K562 (cell line): Measurements from ENCODE around the gene SPI1. TPM values are rescaled to one million over a fixed set of nuclear protein-coding genes. Genes with fewer than 3 reads are reported as not detected.

Experiments used
- ATAC-seq: fragments of 200-7000 bp; cut with Tn5 transposase; 3 replicates; pipeline ENCODE4 v1.9.1; 2020; ENCODE audit warnings: moderate library complexity
- BruUV-seq: library from RNA; stranded (reverse); fragments of 400-500 nt; replicated peaks from 2 replicates; lab custom pipeline; 2021; lab: Mats Ljungman, UMichigan
- CTCF ChIA-PET: fragments of 300-600 bp; formaldehyde crosslinking; extraction: SDS; loops from one replicate; lab custom pipeline; 2021; ENCODE audit warnings: low intra/inter-chr PET ratio; lab: Yijun Ruan, JAX
- POLR2A ChIA-PET: fragments of 300-600, 350-650 bp; sonication (Branson Sonifier 250); formaldehyde crosslinking; extraction: SDS; loops from one replicate; lab custom pipeline; 2021; ENCODE audit warnings: antibody characterized with exemption, inconsistent platforms; lab: Yijun Ruan, JAX
- DNase-seq, 4 experiments: peaks; one replicate each; pipeline versions ENCODE4 v3.0.0 to v3.0.0-alpha.2; 2011 to 2018; ENCODE audit warnings: low spot score in 3 of 4, mixed read lengths in 3 of 4; ENCODE audit errors: extremely low read depth in 1 of 4
- FAIRE-seq: peaks from 2 replicates; lab custom pipeline; 2011; peaks lifted over from hg19 to GRCh38; lab: Jason Lieb, UNC
- H2AFZ ChIP-seq: 2 replicates; pipeline ENCODE4 v1.6.0; 2011; ENCODE audit warnings: low read depth, low read length, control low read depth, inconsistent platforms
- H3K27ac ChIP-seq: fragments of 200-600 bp; 3 replicates; pipeline ENCODE4 v1.8.0; 2011; ENCODE audit warnings: low read depth, mild to moderate bottlenecking, control low read depth, inconsistent platforms, low read length, moderate library complexity, mixed read lengths; ENCODE audit errors: extremely low read depth
- H3K27me3 ChIP-seq, 2 experiments: fragments of 300-600 bp in 1 of 2; 2 replicates in 1 of 2; 3 replicates in 1 of 2; pipeline versions ENCODE4 v1.6.0 to v1.8.0; 2011; ENCODE audit warnings: inconsistent platforms in 2 of 2, low read length in 2 of 2, mild to moderate bottlenecking in 1 of 2, mixed read lengths in 1 of 2, moderate library complexity in 1 of 2; ENCODE audit not compliant: control insufficient read depth in 2 of 2, insufficient read depth in 2 of 2
- H3K36me3 ChIP-seq: fragments of 300-600 bp; 3 replicates; pipeline ENCODE4 v1.8.0; 2011; ENCODE audit warnings: mild to moderate bottlenecking, low read length, inconsistent platforms; ENCODE audit not compliant: control insufficient read depth, insufficient read depth
- H3K4me1 ChIP-seq, 2 experiments: fragments of 200-600 bp in 1 of 2; replicated peaks in 1 of 2; 2 replicates in 1 of 2; 3 replicates in 1 of 2; pipeline versions ENCODE4 v1.5.1 to v1.8.0; 2011; ENCODE audit warnings: inconsistent platforms in 2 of 2, low read length in 2 of 2, mild to moderate bottlenecking in 1 of 2, mixed read lengths in 1 of 2, moderate library complexity in 1 of 2; ENCODE audit not compliant: control insufficient read depth in 2 of 2, insufficient read depth in 2 of 2
- H3K4me2 ChIP-seq: 2 replicates; pipeline ENCODE4 v1.6.1; 2011; ENCODE audit warnings: low read length, control low read depth, inconsistent platforms, mixed read lengths; ENCODE audit not compliant: insufficient read depth
- H3K4me3 ChIP-seq: fragments of 200-600 bp; sonication (generic), shearing (Covaris generic); 2 replicates; pipeline ENCODE4 v1.5.1; 2016; ENCODE audit warnings: control low read depth, inconsistent platforms
- H3K79me2 ChIP-seq: fragments of 200-600 bp; 3 replicates; pipeline ENCODE4 v1.8.0; 2011; ENCODE audit warnings: low read length, inconsistent platforms; ENCODE audit not compliant: control insufficient read depth, insufficient read depth
- H3K9ac ChIP-seq, 2 experiments: 2 replicates each; pipeline versions ENCODE4 v1.6.0 to v1.6.1; 2011; ENCODE audit warnings: low read depth in 2 of 2, low read length in 2 of 2, control low read depth in 1 of 2, inconsistent platforms in 1 of 2, mild to moderate bottlenecking in 1 of 2, mixed read lengths in 1 of 2; ENCODE audit not compliant: insufficient read depth in 1 of 2
- H3K9me1 ChIP-seq: one replicate; pipeline ENCODE4 v1.6.0; 2011; ENCODE audit warnings: inconsistent platforms, mild to moderate bottlenecking, low read length, moderate library complexity; ENCODE audit not compliant: control insufficient read depth, insufficient read depth
- H3K9me3 ChIP-seq: replicated peaks from 2 replicates; pipeline ENCODE4 v1.5.1; 2011; ENCODE audit warnings: low read depth, low read length, inconsistent platforms; ENCODE audit not compliant: control insufficient read depth, insufficient read depth
- H4K20me1 ChIP-seq: replicated peaks from 2 replicates; pipeline ENCODE4 v1.6.1; 2011; ENCODE audit warnings: low read length, inconsistent platforms, mixed read lengths; ENCODE audit not compliant: control insufficient read depth, insufficient read depth
- DIDO1 ChIP-seq: fragments of 450-650 bp; IDR thresholded peaks from 2 replicates; pipeline ENCODE4 v1.6.1; 2016; ENCODE audit warnings: low read depth, missing biosample characterization, missing genetic modification characterization
- POLR2G ChIP-seq: fragments of 200-400 bp; formaldehyde crosslinking; IDR thresholded peaks from 2 replicates; pipeline ENCODE4 v1.6.1; 2017; ENCODE audit warnings: low read depth, mild to moderate bottlenecking, antibody characterized with exemption, low read length, moderate library complexity
- RBFOX2 ChIP-seq: fragments of 200-400 bp; formaldehyde crosslinking; IDR thresholded peaks from 2 replicates; pipeline ENCODE4 v1.6.1; 2017; ENCODE audit warnings: low read depth, mild to moderate bottlenecking, low read length, moderate library complexity
- THRA ChIP-seq: fragments of 450-650 bp; IDR thresholded peaks from 2 replicates; pipeline ENCODE4 v1.6.1; 2017; ENCODE audit warnings: mild to moderate bottlenecking, moderate library complexity
- WGBS: fragments of 100-300 bp; shearing (Covaris generic); methylation state at CpG from one replicate; pipeline ENCODE4 v1.1.6; 2016; ENCODE audit warnings: low coverage, mixed read lengths; ENCODE audit not compliant: insufficient coverage; ENCODE audit errors: missing lambda C conversion rate; 5-methylcytosine and 5-hydroxymethylcytosine counted together
- in situ Hi-C: fragments of 300-500 bp; cut with MboI; formaldehyde crosslinking; loops from 4 replicates; pipeline ENCODE4 v1.15.0; 2018; ENCODE audit warnings: inconsistent platforms, mixed read lengths
- intact Hi-C: fragments of 100-400 bp; cut with micrococcal nuclease; formaldehyde crosslinking; loops from 2 replicates; pipeline ENCODE4 v1.14.2; 2022
- polyA plus RNA-seq, 8 experiments: library from polyadenylated mRNA; depleted of rRNA in 4 of 8; stranded (reverse) in 5 of 8; unstranded in 3 of 8; fragments of >200 nt; fragmentation: Nextera tagmentation in 2 of 8; fragmentation: Illumina TruSeq in 1 of 8; extraction: Ambion mirVana in 2 of 8; extraction: Trizol in 1 of 8; gene quantifications; 2 replicates each; pipeline versions ENCODE4 v1.2.1 to v1.2.3, GENCODE V29; 2011 to 2014; ENCODE audit warnings: inconsistent platforms in 1 of 8, missing spikeins in 1 of 8
- total RNA-seq, 7 experiments: library from RNA; depleted of rRNA in 6 of 7; stranded (reverse); fragments of >200 nt in 6 of 7; fragmentation: Illumina TruSeq in 2 of 7; extraction: Trizol in 2 of 7; gene quantifications; 2 replicates each; pipeline versions ENCODE4 v1.2.1 to v1.2.3, GENCODE V29; 2011 to 2021; ENCODE audit warnings: low replicate concordance in 1 of 7

SPI1 gene
- total and polyA plus RNA-seq, 9 of the 15 experiments (the other 6 are each of a cell fraction or from before 2014, with no cell fraction given) = 0.10 to 33.7 (median 10.3) TPM

- no peak overlapping the region for H3K4me2 ChIP-seq
- H3K9me1 ChIP-seq = peaks cover 10% of the 10 kb centered on the region
- no peak for FAIRE-seq
- no peak overlapping the region for H2AFZ ChIP-seq
- ChIA-PET CTCF (no interaction called here), POLR2A (interaction anchor here (0.6 to 2.9 kb wide), 3 partner anchors 9 to 37 kb away, joined by 3 to 23 read pairs (median 6); partner anchors contain the start of gene PSMC3)
- H3K27me3 ChIP-seq = no peaks in the 10 kb centered on the region
- no peak for DNase-seq
- H3K36me3 ChIP-seq = peaks cover 22% of the 10 kb centered on the region
- H4K20me1 ChIP-seq = peaks cover 9% of the 10 kb centered on the region; the same call in 1 of the 2 replicates
- H3K4me3 ChIP-seq = no peak overlapping the region
- H3K27ac ChIP-seq = no peak overlapping the region
- H3K9me3 ChIP-seq = no peaks in the 10 kb centered on the region
- 89% methylated on average over 16 of the region's 19 CpGs for WGBS
- H3K9ac ChIP-seq = peak overlapping the region in 1 of 2 experiments; percentile 7; a peak in 1 of 4 replicates
- no peaks in the 10 kb centered on the region for H3K79me2 ChIP-seq
- BruUV-seq = no TSS peak
- ATAC-seq = no peak
- in situ Hi-C loops (no loop called here), intact Hi-C loops (no loop called here)
- TF ChIP-seq DIDO1 (tag) = no peak
- TF ChIP-seq POLR2G = peak; percentile 58
- no peak for TF ChIP-seq THRA
- TF ChIP-seq RBFOX2 = peak; percentile 36
- peaks cover 0 to 59% of the 10 kb centered on the region in 2 experiments; a peak in 2 of 5 replicates for H3K4me1 ChIP-seq
Measured at GRCh38 chr11:47414685-47415070, 36.3 kb upstream of the SPI1 start.
